ENCODE measurements around the gene TMEM88.
"Not testable (repeated sequence)": the region's sequence is repeated elsewhere in the genome, so short reads cannot be mapped to it uniquely, and the experiment has no call there.

Gene TMEM88

DNA sequence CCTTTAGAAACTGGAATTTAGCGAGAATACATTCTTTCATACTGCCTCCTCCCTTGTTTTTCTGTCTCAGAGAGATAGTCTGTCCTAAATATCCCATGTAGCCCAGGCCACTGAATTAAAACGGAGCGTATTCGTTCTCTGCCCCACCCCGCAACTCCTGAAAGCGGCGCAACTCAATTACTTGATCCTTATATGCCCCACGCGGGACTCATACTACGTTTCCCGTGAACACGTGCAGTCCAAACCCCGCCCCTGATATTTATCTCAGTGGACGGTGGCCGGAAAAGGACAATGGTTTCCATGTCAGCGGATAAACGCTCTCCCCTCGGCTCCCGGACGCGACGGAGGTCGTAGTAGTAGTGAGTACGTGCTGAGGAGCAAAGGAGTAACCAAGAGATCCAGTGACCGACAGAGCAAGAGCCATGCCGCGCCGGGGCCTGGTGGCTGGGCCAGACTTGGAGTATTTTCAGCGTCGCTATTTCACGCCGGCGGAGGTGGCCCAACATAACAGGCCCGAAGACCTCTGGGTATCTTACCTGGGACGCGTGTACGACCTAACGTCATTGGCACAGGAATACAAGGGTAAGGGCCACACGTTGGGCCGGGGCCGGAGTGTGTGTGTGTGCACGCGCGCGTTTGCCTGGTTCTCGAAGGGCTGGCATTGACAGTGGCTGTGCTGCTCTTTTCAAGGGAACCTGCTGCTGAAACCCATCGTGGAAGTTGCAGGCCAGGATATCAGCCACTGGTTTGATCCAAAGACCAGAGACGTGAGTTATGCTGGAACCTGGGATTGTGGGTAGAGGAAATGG lies 3.1 kb downstream of the TMEM88 start, which contains the start of gene CYB5D1:
Gene CYB5D1 (plus strand): TSS at position 291 of the 809 bp plus-strand sequence. CDS start 132 bp downstream, at position 423.
- FAIRE-seq: no peak

DNA sequence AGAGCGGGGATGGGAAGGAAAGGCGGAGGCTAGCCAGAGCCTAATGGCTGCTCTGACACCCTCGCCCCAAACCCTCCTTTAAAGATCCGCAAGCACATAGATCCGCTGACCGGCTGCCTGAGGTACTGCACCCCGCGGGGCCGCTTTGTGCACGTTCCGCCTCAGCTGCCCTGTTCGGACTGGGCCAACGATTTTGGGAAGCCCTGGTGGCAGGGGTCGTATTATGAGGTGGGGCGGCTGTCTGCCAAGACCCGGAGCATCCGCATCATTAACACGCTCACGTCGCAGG lies 3.6 kb downstream of the TMEM88 start:
- FAIRE-seq: no peak

GRCh38 chr17:7859028-7859427 lies 4.2 kb downstream of the TMEM88 start:
- FAIRE-seq: no peak

DNA sequence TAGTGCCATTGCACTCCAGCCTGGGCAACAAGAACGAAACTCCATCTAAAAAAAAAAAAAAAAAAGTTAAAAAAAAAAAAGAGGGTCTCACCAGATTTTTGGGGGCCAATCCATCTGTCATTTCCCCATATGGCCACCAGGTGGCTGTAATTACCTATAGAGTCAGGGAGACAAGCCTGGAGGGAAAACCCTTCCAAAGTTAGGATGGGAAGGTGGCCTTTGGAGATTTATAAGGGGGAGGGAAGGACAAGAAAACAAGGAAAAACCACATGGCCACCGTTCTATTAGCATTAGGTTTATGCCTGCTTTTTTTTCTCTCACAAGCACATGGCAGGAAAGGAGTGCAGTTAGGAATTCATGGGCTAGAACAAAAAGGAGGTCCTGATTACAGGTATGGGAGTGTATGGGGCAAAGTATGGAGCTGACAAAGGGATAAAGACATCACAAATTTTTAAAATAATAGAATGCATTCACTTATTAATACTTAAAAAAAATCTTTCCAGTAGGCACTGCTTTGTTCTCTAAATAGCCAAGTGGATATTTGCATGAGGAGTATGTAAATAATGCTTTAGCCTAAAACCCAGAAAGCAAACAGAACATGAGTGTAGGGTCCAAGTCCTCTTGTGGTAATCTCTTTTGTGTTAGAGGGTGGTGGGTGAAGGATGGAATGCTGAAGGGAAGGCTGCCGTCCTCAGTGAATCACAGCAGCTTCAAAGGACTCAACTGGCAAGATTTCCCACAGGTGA lies 8.0 kb downstream of the TMEM88 start:
- FAIRE-seq: peak; percentile 23

- FAIRE-seq: not testable (repeated sequence)
These were observed 9.5 kb downstream of the TMEM88 start for GRCh38 chr17:7864384-7864783.

- no peak for FAIRE-seq
These were observed 10.3 kb downstream of the TMEM88 start for GRCh38 chr17:7864995-7865650.

- FAIRE-seq: no peak
These were observed 13.0 kb downstream of the TMEM88 start for GRCh38 chr17:7867881-7868329.

GRCh38 chr17:7873051-7873450 lies 18.2 kb downstream of the TMEM88 start:
- no peak for FAIRE-seq

GRCh38 chr17:7875804-7876370 lies 21.0 kb downstream of the TMEM88 start:
- FAIRE-seq: no peak

- no peak for FAIRE-seq
These were observed 23.4 kb downstream of the TMEM88 start for GRCh38 chr17:7878234-7878633.

DNA sequence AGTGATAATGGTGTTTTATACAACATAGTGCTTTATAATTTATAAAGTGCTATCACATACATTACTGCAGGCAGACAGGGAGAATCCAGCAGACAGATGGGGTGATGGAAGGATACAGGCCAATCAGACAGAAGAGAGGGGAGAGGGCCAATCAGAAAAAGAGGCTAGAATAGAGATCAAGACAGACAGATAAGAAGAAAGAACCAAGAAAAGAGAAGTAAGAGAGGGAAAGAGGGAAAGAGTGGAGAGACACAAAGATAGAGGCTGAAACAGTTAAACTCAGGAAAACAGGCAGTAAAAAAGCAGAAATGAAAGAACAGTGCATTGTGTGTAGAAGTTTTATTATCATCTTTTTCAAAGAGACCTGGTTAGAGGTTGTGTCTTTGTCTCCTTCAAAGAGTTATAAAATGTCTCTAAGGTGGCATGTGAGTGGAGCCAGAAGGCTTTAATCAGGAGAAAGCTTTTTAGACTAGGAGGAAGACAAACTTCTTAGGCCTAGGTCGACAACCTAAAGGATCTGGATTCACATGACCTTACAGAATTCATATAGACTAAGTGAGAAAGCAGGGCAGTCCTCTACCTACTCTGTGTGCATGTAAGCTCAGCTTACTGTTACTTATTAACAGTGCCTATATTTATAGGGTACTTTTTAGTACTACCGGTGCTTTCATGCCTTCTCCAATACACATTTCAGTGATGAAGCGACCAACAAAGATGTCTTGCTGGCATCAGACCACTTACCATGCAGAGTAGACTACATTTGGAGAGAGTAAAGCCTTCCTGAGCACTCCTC lies 25.4 kb downstream of the TMEM88 start:
- FAIRE-seq: no peak

DNA sequence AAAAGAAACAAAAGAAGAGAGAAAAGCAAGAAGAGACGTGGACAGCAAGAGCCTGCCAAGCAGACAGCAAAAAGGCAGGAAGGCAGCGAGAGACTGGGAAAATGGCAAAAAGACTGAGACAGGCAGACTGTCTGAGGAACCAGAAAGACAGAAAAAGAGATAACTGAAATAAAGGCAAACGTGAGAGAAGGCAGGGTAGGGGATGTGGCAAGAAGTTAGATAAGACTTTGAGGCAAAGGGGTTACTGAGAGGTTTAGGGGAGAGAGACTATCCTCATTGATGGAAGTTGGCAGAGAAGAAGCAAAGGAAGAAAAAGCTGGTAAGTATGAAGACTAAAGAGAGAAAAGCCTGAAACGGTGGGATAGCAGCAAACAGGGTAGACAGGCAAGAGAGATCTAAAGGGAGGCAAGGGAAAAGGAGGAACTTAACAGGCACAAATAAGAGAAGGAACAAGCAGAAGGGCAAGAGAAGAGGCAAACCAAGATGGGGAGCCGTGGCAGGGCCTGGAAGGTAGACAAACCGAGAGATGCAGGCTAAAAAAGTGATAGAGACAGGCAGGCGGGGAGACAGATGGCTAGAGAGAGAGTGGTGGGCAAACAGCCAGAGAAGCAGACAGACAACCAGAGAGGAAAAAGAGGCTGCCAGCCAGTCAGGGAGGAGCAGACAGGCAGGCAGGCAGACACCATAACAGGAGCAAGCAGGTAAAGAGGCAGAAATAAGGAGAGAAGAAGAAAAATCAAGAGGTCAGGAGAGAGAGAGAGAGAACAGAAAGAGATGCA lies 26.6 kb downstream of the TMEM88 start:
- no peak for FAIRE-seq

- FAIRE-seq: no peak
These were observed 27.2 kb downstream of the TMEM88 start for GRCh38 chr17:7882068-7882467.

DNA sequence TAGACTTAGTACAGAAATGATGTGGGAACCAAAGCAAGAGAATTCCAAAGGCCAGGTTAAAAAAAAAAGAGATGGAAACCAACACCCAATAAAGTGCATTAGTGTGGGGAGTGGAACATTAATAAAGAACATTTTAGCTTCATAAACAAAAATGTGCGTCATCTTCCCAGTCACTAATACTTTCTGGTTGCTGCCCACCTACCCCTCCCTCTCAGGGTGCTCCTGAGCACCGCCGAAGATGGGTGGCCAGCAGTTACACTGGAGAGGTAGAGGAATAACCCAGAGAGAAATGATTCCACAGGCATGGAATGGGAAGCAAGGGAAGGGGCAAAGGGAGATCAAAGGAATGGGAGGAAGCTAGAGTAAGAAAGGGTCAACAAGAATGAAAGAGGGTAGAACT lies 27.8 kb downstream of the TMEM88 start:
- no peak for FAIRE-seq

GRCh38 chr17:7883781-7884386 lies 29.0 kb downstream of the TMEM88 start:
- FAIRE-seq: no peak

- no peak for FAIRE-seq
These were observed 29.9 kb downstream of the TMEM88 start for GRCh38 chr17:7884581-7885366.

DNA sequence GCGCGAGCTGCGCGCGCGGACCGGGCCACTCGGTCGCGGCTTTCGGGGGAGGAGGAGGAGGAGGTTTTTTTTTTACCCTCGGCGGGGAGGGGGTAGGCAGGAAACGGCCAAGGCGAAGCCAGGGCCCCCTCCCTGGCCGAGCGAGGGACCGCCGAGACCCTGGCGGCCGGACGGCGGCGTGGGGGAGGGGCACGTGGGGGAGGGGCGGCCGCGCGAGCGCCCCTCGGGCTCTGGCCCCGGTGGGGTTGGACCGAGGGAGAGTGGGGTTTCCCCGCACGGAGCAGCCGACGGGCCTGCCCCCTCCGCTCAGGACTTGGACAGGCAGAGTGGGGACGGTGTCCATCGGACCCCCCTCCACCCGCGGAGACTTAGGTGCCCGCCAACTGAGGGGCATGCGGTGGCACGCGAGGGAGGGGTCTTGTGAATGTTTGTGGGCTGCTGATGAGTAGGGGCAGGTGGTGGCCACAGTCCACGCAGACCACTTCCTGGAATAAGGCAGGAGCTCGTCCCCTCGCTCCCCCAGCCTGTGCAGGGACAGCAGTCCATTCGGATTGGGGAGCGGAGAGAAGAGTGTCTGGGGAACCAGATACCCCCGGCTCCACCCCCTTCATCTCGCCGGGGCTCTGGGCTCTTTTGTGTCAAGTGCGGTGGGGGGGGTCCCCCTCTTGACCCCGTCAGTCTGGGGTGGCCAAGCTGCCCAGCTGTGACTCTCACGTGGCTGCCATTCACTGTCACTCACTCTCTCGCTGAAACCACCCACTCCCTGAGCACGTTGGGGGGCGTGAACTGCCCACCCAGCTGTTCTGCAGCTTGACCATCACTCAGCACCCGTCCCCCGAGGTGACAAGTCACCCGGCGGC lies 30.7 kb downstream of the TMEM88 start:
- FAIRE-seq: no peak

DNA sequence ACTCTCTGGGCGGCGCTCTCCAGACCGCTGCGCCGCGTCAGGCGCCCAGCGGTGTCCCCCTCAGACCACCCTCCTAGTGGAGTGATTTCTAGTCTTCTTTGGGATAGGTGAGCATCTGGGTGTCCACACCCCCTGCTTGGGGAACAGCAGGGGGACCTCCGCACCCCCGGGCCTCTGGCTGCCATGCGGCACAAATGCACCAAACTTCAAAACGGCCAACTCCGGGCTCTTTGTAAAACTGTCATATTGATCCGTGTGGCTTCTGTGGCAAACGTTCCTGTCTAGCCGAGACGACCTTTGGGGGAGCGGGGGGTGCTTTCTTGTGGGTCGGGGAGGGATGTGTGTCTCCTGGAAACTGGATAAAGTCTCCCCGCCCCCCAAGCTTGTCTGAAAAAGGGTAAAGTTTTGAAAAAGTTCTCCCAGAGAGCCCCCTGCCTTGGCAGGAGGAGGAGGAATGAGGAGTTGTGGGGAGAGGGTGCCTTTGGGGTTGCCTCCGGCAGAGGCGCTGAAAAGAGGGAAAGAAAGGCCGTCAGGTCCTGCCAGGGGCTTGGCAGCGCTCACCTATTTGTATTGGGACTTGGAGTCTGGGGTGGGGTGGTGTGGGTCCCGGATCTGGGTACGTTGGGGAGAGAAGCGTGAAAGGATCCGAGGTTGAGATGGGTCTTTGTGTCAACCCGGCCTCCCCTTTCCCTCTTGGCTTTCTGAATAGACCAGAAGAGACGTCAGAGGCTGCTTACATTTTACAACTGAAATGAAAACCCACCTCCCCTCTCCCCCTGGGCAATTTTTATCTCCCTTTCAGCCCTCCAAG lies 31.6 kb downstream of the TMEM88 start:
- no peak for FAIRE-seq

All from A204.1 (cell line).